NCI-H146 treated with DMSO at 0.1 percent for 48 hours (cell line): ENCODE data around the gene SLC4A3.
"Not testable (repeated sequence)": the region's sequence is repeated elsewhere in the genome, so short reads cannot be mapped to it uniquely, and the experiment has no call there.

ENCODE experiments used
- DNase-seq: peaks from one replicate; lab custom pipeline; 2025; ENCODE audit not compliant: unreplicated experiment; lab: John Stamatoyannopoulos, UW

The SLC4A3 gene

GRCh38 chr2:219648176-219648575, 20.7 kb downstream of the SLC4A3 start:
- no peak for DNase-seq

- DNase-seq = no peak
These were observed 21.5 kb downstream of the SLC4A3 start for GRCh38 chr2:219648963-219649362.

- DNase-seq = no peak
These were observed 23.2 kb downstream of the SLC4A3 start for GRCh38 chr2:219650426-219651248.

GRCh38 chr2:219651656-219652055, 24.2 kb downstream of the SLC4A3 start:
- not testable (repeated sequence) for DNase-seq

GRCh38 chr2:219656526-219656925, 29.1 kb downstream of the SLC4A3 start:
- no peak for DNase-seq

- no peak for DNase-seq
These were observed 30.9 kb downstream of the SLC4A3 start for GRCh38 chr2:219658196-219658846.

- no peak for DNase-seq
These were observed 31.4 kb downstream of the SLC4A3 start for GRCh38 chr2:219658874-219659273.

GRCh38 chr2:219661197-219661954, 33.9 kb downstream of the SLC4A3 start:
- DNase-seq = no peak

GRCh38 chr2:219661955-219662395, 34.5 kb downstream of the SLC4A3 start:
- no peak for DNase-seq

- no peak for DNase-seq
These were observed 35.1 kb downstream of the SLC4A3 start for GRCh38 chr2:219662566-219662965.

GRCh38 chr2:219663116-219663762, 35.8 kb downstream of the SLC4A3 start:
- DNase-seq = no peak

- DNase-seq = no peak
These were observed 36.6 kb downstream of the SLC4A3 start for GRCh38 chr2:219664041-219664440.

GRCh38 chr2:219664944-219665343, 37.5 kb downstream of the SLC4A3 start:
- DNase-seq = no peak

- no peak for DNase-seq
These were observed 38.5 kb downstream of the SLC4A3 start for GRCh38 chr2:219665926-219666325.

GRCh38 chr2:219668316-219668715, 40.9 kb downstream of the SLC4A3 start:
- DNase-seq = no peak

- no peak for DNase-seq
These were observed 43.0 kb downstream of the SLC4A3 start for GRCh38 chr2:219670386-219670785.

GRCh38 chr2:219671279-219671678, 43.8 kb downstream of the SLC4A3 start:
- DNase-seq = no peak

GRCh38 chr2:219672406-219672805, 45.0 kb downstream of the SLC4A3 start:
- DNase-seq = no peak

GRCh38 chr2:219675221-219675620, 47.8 kb downstream of the SLC4A3 start:
- no peak for DNase-seq

GRCh38 chr2:219676586-219676985, 49.2 kb downstream of the SLC4A3 start:
- DNase-seq = no peak

GRCh38 chr2:219679041-219679440, 51.6 kb downstream of the SLC4A3 start:
- no peak for DNase-seq
